ENCODE measurements around the gene MRPS23. TPM values are rescaled to one million over a fixed set of nuclear protein-coding genes. Genes with fewer than 3 reads are reported as not detected.

MRPS23 gene
- total RNA-seq, 2 donors from 2014 or later, result 16.6 to 17.0 TPM

DNA sequence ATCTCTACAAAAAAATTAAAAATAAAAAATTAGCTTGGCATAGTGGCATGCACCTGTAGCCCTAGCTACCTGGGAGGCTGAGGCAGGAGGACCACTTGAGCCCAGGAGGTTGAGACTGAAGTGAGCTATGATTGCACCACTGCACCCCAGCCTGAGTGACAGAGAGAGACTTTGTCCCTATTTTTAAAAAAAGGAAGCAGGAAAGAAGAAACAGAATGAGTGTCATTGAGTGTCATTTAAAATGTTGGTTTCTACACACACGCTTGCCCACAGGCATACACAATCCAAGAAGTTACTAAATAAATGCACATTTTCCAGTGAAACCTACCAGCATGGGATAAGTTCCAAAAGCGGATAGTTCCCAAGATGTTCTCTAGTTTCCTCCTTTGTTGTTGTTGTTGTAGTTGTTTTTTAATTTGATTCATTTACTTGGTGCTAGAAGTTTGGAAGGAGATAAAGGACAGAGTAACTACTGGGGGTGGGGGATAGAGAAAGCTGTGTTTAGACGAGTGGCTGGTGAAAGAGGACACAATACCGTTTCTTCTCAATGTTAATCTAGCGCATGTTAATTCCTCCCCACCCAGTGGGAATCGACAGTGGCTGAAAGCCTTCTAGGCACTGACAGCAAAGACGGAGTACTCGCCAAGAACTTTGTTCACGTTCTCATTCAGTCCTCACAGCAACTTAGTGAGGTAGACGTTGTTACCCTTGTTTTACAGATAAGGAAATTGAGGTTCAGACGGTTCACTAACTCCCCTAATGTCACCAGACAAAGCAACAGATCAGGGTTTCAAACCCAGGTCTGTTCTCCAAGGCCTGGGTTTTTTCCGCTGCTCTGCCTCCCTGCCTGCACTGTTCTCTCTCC is 17.3 kb downstream of the MRPS23 start:
- Mint-ChIP-seq H3K36me3 (ENCODE audit: low read depth) (no peaks in the 10 kb centered on the region), H3K27me3 (no peaks in the 10 kb centered on the region), H3K4me1 (peaks cover 10% of the 10 kb centered on the region), H3K27ac (no peak overlapping the region), H3K4me3 (no peak overlapping the region)
- DNase-seq (no peak), ATAC-seq (peak; percentile 23)
- no peaks in the 10 kb centered on the region for H3K9me3 ChIP-seq (ENCODE audit: control insufficient read depth, low read length, poor library complexity, severe bottlenecking)

DNA sequence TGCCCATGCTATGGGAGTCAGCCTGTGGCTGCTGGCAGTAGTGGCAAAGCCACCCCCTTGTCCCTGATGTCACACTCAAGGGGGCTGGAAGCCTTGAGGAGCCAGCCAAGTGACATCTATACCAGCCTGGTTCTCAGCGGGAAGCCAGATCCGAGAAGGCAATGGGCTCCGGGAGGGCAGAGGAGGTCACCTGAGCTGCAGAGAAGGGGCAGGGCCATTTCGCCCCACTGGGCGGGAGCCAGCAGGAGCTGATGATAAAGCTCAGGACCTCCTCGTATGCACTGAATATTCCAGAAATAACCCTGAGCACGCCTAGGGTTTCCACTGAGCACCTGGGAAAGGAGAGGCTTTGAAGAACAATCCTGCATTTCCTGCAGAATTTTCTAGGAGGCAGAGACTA is 19.0 kb downstream of the MRPS23 start:
- no peaks in the 10 kb centered on the region for H3K27me3 Mint-ChIP-seq
- DNase-seq (no peak), ATAC-seq (no peak)
- peak overlapping the region; percentile 27 for H3K27ac Mint-ChIP-seq
- peaks cover 10% of the 10 kb centered on the region for H3K4me1 Mint-ChIP-seq
- H3K4me3 Mint-ChIP-seq, result no peak overlapping the region
- H3K36me3 Mint-ChIP-seq (ENCODE audit: low read depth), result no peaks in the 10 kb centered on the region
- H3K9me3 ChIP-seq (ENCODE audit: control insufficient read depth, low read length, poor library complexity, severe bottlenecking), result no peaks in the 10 kb centered on the region

DNA sequence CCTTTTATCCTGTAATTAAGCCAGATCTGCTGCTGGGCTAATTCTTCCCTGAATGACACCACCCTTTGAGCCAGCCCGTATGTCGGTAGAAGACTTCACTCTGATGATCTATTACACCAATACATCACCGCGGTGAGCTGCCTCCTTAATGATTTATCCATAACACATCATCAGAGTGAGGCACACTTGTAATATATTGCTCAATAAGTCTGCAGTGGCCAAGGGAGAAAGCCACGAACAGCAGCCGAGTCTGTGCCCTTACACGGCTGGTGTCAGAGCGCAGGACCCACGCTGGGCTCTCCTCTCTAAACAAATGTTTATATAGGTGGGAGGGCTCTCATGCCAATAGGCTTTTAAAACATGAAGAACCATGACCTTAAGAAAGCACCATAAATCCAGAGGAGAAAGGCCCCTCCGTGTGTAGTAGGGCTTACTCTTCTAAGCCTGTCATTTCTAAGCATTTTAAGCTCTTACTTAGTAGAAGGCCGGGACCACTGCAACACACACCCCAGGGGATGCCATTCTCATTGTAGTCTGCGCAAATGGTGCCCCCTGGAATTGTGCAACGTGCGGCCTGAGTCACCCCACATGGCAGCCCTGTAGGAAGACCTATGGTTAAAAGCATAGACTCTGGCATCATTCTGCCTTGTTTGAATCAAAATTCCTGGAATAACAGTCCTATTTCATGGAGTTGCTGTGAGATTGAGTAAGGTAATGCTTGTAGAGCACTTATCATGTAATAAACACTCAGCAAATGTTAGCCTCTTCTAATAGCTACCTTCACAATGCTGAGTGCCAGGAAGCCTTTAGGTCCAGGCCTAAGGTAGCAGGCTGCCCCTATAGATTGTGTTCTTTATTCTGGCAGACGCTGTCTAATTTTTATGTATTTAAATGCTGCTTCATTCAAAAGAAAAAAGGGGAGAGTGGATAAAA is 26.1 kb downstream of the MRPS23 start:
- DNase-seq (no peak), ATAC-seq (no peak)
- H3K4me3 Mint-ChIP-seq, result no peak overlapping the region
- H3K27ac Mint-ChIP-seq, result no peak overlapping the region
- no peaks in the 10 kb centered on the region for H3K36me3 Mint-ChIP-seq (ENCODE audit: low read depth)
- no peaks in the 10 kb centered on the region for H3K9me3 ChIP-seq (ENCODE audit: control insufficient read depth, low read length, poor library complexity, severe bottlenecking)
- H3K27me3 Mint-ChIP-seq, result peaks cover 12% of the 10 kb centered on the region
- H3K4me1 Mint-ChIP-seq, result no peaks in the 10 kb centered on the region

DNA sequence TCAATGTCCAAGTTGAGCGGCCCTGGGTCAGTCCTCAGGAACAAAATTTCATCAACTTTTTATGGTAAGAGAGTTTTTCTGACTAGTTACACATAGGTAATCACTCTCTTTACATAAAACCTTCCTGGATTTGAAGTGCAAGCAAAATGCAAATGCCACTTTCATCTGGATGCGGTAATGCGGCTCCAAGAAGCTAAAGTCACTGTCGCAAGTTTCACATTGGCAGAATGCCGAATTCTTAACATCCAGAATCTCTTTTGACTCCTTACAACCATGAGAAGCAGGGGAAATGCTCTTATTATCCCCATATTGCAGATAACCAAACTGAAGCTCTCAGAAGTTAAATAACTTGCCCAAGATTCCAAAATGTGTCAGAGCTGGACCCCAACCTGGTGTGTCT is 30.0 kb downstream of the MRPS23 start:
- no peaks in the 10 kb centered on the region for H3K4me1 Mint-ChIP-seq
- H3K27me3 Mint-ChIP-seq, result peaks cover 40% of the 10 kb centered on the region
- no peak overlapping the region for H3K4me3 Mint-ChIP-seq
- no peak for DNase-seq
- H3K9me3 ChIP-seq (ENCODE audit: control insufficient read depth, low read length, poor library complexity, severe bottlenecking), result no peaks in the 10 kb centered on the region
- no peak for ATAC-seq
- peaks cover 3% of the 10 kb centered on the region for H3K36me3 Mint-ChIP-seq (ENCODE audit: low read depth)
- no peak overlapping the region for H3K27ac Mint-ChIP-seq

DNA sequence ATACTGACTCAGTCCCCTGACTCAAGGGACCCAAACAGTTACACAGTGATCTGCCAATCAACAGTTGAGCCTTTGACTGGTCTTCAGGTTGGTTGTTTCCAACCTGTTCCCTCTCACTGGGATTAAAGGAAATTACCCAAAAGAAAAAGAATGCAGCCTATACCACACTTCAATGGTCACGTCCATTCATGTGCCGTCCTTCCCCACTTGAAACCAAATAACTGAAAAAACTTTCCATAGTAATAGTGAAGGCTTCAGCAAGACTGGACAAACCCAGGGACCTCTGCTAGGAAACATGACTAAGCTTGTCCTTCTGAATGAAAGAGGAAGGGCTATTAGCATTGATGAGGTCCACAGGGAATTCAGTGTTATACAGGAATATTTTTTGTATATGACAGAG is 30.6 kb downstream of the MRPS23 start:
- H3K4me3 Mint-ChIP-seq, result no peak overlapping the region
- ATAC-seq (no peak), DNase-seq (no peak)
- peaks cover 3% of the 10 kb centered on the region for H3K36me3 Mint-ChIP-seq (ENCODE audit: low read depth)
- H3K27me3 Mint-ChIP-seq, result peaks cover 46% of the 10 kb centered on the region
- H3K4me1 Mint-ChIP-seq, result no peaks in the 10 kb centered on the region
- no peaks in the 10 kb centered on the region for H3K9me3 ChIP-seq (ENCODE audit: control insufficient read depth, low read length, poor library complexity, severe bottlenecking)
- H3K27ac Mint-ChIP-seq, result no peak overlapping the region

DNA sequence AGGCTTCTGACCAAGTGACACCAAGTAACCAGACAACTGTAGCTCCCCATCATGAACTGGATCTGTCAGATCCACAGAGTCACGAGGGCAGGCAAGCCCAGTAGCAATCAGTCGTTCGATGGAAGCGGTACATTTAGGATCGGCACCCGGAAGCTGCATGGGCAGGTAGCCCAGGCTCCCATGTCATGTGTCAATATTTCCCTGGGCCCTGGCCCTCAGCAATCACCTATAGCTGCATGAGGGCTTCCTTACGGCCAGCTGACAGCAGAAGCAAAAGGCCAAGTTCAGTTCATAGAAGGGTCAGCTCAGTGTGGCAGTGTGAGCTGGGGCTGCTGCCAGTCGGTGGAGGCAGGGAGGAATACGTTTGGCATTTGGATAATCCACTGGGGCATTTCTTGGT is 31.8 kb downstream of the MRPS23 start:
- H3K27ac Mint-ChIP-seq, result peak overlapping the region; percentile 34
- DNase-seq, result no peak
- H3K27me3 Mint-ChIP-seq, result peaks cover 43% of the 10 kb centered on the region
- ATAC-seq, result no peak
- H3K36me3 Mint-ChIP-seq (ENCODE audit: low read depth), result peaks cover 3% of the 10 kb centered on the region
- no peaks in the 10 kb centered on the region for H3K9me3 ChIP-seq (ENCODE audit: control insufficient read depth, low read length, poor library complexity, severe bottlenecking)
- H3K4me3 Mint-ChIP-seq, result no peak overlapping the region
- no peaks in the 10 kb centered on the region for H3K4me1 Mint-ChIP-seq

DNA sequence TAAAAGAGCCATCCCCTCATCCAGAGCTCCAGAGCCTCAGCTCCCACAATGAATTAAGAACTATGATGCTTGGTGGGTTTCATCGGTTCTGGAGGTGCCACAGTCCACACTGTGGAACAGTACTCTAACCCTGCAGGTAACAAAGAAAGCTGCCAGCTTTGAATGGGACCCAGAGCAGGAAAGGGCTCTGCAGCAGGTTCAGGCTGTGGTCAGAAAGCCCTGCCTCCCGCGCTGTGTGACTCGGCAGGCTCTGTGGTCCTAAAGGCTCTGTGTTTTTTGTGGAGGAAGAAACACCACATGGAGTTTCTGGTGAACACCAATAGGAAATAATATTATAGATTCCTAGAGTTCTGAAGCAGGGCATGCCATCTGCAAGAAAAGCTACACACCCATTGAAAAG is 32.5 kb downstream of the MRPS23 start:
- peaks cover 41% of the 10 kb centered on the region for H3K27me3 Mint-ChIP-seq
- peak overlapping the region; percentile 34 for H3K27ac Mint-ChIP-seq
- peaks cover 3% of the 10 kb centered on the region for H3K36me3 Mint-ChIP-seq (ENCODE audit: low read depth)
- no peaks in the 10 kb centered on the region for H3K4me1 Mint-ChIP-seq
- ATAC-seq (no peak), DNase-seq (no peak)
- no peaks in the 10 kb centered on the region for H3K9me3 ChIP-seq (ENCODE audit: control insufficient read depth, low read length, poor library complexity, severe bottlenecking)
- no peak overlapping the region for H3K4me3 Mint-ChIP-seq

DNA sequence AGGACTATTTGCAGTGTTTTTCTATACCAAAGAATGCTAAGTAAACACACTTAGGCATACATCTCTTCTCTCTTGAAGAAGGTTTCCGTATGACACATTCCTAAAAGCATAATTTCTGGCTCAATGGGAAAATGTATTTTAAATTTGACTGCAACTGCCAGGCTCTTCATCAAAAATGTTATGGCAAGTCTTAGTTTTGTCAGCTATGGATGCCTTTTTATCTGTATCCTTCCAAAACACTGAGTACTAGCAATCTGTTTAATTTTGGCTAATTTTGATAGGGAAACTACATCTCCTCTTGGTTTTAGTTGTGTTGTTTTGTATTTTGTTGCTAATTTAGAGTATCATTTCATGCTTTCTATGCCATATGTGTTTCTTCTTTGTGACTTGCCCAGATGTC is 35.4 kb downstream of the MRPS23 start:
- Mint-ChIP-seq H3K36me3 (ENCODE audit: low read depth) (peaks cover 3% of the 10 kb centered on the region), H3K27ac (no peak overlapping the region), H3K4me3 (no peak overlapping the region), H3K4me1 (peaks cover 8% of the 10 kb centered on the region), H3K27me3 (peaks cover 67% of the 10 kb centered on the region)
- ATAC-seq (no peak), DNase-seq (no peak)
- H3K9me3 ChIP-seq (ENCODE audit: control insufficient read depth, low read length, poor library complexity, severe bottlenecking), result no peaks in the 10 kb centered on the region

DNA sequence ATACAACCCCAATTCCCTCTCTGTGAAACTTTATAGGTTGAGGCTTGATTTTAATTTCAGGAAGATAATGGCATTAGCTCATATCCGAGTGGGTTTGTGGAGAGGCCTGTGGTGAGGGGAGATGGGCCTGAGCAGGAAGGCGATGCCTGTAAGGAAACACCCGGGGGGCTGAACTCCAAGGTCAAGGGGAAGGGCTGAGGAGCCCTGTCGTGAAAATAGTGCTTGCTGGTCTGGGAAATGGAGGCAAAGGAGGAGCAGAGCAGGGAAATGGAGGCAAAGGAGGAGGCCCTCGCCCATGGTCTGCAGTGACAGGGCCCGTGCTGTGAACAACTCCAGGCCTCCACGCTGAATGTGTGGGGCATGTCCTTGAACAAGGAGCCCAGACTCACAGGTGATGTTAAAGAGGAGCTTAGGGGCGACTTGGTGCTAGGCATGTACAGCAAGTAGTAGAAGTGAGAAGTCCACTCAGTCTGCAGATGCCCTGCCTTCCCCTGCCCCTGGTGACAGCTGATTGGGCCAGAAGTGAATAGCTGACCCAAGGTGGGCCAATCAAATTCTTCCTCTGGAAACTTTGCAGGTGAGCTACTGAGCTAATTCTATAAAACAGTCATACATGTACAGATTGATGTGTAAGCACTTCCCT is 38.1 kb downstream of the MRPS23 start:
- DNase-seq (no peak), ATAC-seq (no peak)
- H3K27me3 Mint-ChIP-seq, result peaks cover 63% of the 10 kb centered on the region
- no peaks in the 10 kb centered on the region for H3K9me3 ChIP-seq (ENCODE audit: control insufficient read depth, low read length, poor library complexity, severe bottlenecking)
- no peak overlapping the region for H3K27ac Mint-ChIP-seq
- H3K36me3 Mint-ChIP-seq (ENCODE audit: low read depth), result peaks cover 6% of the 10 kb centered on the region
- H3K4me3 Mint-ChIP-seq, result no peak overlapping the region
- peaks cover 8% of the 10 kb centered on the region for H3K4me1 Mint-ChIP-seq

DNA sequence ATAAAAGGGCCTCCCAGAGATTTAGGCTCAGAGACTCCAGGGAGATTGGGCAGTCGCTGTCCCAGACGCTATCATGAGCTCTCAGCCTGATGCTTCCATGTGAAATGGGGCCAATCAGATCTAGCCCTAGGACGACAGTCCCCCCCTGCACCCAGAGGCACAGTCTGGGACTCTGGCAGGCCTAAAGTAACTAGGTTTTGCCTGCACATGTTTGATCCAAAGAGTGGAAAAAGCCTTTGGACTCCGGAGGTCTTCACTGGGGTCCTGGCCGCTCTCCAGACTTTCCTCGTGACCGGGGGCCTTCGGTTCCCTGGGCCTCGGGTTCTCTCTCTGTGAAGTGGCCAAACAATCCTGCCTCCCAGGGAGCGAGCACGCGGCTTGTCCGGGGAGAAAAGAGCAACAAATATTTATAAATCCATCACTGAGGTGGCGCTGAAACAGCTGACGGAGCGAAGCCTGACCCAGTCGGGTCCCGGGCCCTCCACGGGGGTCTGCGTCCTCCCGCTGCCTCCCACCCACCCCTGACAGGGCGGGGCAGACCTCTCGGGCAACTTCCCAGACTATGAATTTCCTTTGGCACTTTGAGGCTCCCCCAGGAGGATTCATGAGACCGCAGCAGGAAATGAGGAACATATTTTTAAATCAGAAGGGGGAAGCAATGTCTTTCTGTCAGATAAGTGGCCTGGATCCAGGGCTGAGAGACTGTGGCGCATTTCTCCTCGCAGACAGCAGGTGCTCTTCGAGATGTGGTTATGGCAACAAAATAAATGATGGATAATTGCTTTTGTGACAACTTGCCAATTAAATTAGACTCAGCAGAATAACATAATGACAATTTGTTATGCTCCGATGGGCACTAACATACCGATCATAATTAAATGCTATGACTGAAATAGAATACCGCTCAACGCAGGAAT is 38.9 kb downstream of the MRPS23 start:
- peaks cover 14% of the 10 kb centered on the region for H3K4me1 Mint-ChIP-seq
- no peaks in the 10 kb centered on the region for H3K9me3 ChIP-seq (ENCODE audit: control insufficient read depth, low read length, poor library complexity, severe bottlenecking)
- peaks cover 61% of the 10 kb centered on the region for H3K27me3 Mint-ChIP-seq
- DNase-seq (no peak), ATAC-seq (no peak)
- H3K36me3 Mint-ChIP-seq (ENCODE audit: low read depth), result peaks cover 7% of the 10 kb centered on the region
- H3K4me3 Mint-ChIP-seq, result no peak overlapping the region
- no peak overlapping the region for H3K27ac Mint-ChIP-seq

DNA sequence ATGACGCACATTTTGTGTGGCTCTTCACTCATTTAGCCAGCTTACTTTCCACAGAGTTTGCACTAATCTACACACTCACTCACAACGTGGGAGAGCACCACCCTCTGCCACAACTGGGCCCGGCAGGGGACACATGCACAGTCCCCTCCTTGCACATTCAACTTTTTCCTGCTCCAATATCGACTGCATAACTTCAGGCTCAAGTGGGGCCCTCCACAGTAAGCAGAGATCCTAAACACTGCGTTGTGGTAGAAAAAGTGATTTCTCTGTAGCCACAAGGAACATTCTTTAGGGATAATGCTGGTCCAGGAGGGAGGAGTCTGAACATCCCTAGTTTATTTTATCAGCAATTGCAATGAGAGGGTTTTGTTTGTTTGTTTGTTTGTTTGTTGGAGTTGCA is 40.0 kb downstream of the MRPS23 start:
- Mint-ChIP-seq H3K4me1 (peaks cover 14% of the 10 kb centered on the region), H3K27ac (no peak overlapping the region), H3K36me3 (ENCODE audit: low read depth) (peaks cover 7% of the 10 kb centered on the region), H3K4me3 (no peak overlapping the region), H3K27me3 (peaks cover 67% of the 10 kb centered on the region)
- DNase-seq (no peak), ATAC-seq (no peak)
- no peaks in the 10 kb centered on the region for H3K9me3 ChIP-seq (ENCODE audit: control insufficient read depth, low read length, poor library complexity, severe bottlenecking)

DNA sequence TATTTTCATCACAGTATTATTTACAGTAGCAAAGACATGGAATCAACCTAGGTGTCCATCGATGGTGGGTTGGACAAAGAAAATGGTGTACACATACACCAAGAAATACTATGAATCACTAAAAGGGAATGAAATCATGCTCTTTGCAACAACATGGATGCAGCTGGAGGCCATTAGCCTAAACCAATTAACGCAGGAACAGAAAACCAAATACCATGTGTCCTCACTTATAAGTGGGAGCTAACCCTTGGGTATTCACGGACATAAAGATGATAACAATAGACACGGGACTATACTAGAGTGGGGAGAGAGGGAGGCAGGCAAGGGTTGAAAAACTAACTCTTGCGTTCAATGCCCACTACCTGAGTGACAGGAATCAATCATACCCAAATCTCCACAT is 41.0 kb downstream of the MRPS23 start:
- Mint-ChIP-seq H3K4me1 (peaks cover 14% of the 10 kb centered on the region), H3K36me3 (ENCODE audit: low read depth) (peaks cover 7% of the 10 kb centered on the region), H3K4me3 (no peak overlapping the region), H3K27ac (no peak overlapping the region), H3K27me3 (peaks cover 60% of the 10 kb centered on the region)
- ATAC-seq, result no peak
- DNase-seq, result no peak
- H3K9me3 ChIP-seq (ENCODE audit: control insufficient read depth, low read length, poor library complexity, severe bottlenecking), result no peaks in the 10 kb centered on the region

Data from T-helper 17 cell (primary cell).